PC-3 (cell line): ENCODE data around the gene SIL1.

Source experiments
- CTCF ChIP-seq: fragments of 300-600 bp; sonication (generic); conservative IDR thresholded peaks from 2 replicates; pipeline ENCODE4 v1.5.1; 2017; ENCODE audit warnings: antibody characterized with exemption, low read depth, mild to moderate bottlenecking, low read length
- EZH2 ChIP-seq: fragments of 300-600 bp; sonication (generic); IDR thresholded peaks from one replicate; pipeline ENCODE4 v1.6.1; 2017; ENCODE audit warnings: antibody characterized with exemption, mild to moderate bottlenecking, low read length; ENCODE audit not compliant: unreplicated experiment
- EZH2phosphoT487 ChIP-seq: fragments of 300-600 bp; sonication (generic); IDR thresholded peaks from 2 replicates; pipeline ENCODE4 v1.6.1; 2018; ENCODE audit warnings: mild to moderate bottlenecking, antibody characterized with exemption, low read length, borderline replicate concordance

- no peak for TF ChIP-seq CTCF
- TF ChIP-seq EZH2, result no peak
- TF ChIP-seq EZH2phosphoT487, result no peak
Observed at GRCh38 chr5:139092741-139093343, 105.3 kb downstream of the SIL1 start.
